Mammary epithelial cell (primary cell): ENCODE measurements around the gene HOXB4.

ENCODE experiments used
- CTCF ChIP-seq, 2 donors: IDR thresholded peaks in 1 of 2; conservative IDR thresholded peaks in 1 of 2; 2 replicates each; pipeline ENCODE4 v1.5.1; 2011 to 2012; ENCODE audit warnings: inconsistent platforms in 2 of 2, low read length in 2 of 2, mild to moderate bottlenecking in 2 of 2, control low read depth in 1 of 2, low read depth in 1 of 2; ENCODE audit not compliant: insufficient read depth in 1 of 2; ENCODE audit errors: extremely low read depth in 1 of 2
- EZH2 ChIP-seq: IDR thresholded peaks from 2 replicates; pipeline ENCODE4 v1.6.1; 2012; ENCODE audit warnings: low read length, inconsistent platforms, borderline replicate concordance

GRCh38 chr17:48608494-48608834 is 30.3 kb upstream of the HOXB4 start:
- TF ChIP-seq CTCF (conservative IDR thresholded peaks at IDR 0.05 in 1 of 2, IDR thresholded peaks at IDR 0.05 in 1 of 2; ENCODE audit: extremely low read depth in 1 of 2, insufficient read depth in 1 of 2, low read depth in 1 of 2, low read length in 2 of 2) = no peak
- TF ChIP-seq EZH2 = no peak
